Naive thymus-derived CD4-positive, alpha-beta T cell (primary cell): ENCODE measurements around the gene EGFLAM. TPM values are rescaled to one million over a fixed set of nuclear protein-coding genes. Genes with fewer than 3 reads are reported as not detected.
A peak's percentile ranks its signal among the peaks of the same experiment; 100 is the strongest.

Experiments
- ATAC-seq: fragments of 150-1000 bp; cut with Tn5 transposase; 2 replicates; pipeline ENCODE4 v1.10.0; 2021; ENCODE audit warnings: mild to moderate bottlenecking, moderate library complexity
- CTCF ChIA-PET: fragments of 350-600 bp; sonication (Branson Sonifier 250); formaldehyde crosslinking; loops from one replicate; lab custom pipeline; 2021; ENCODE audit warnings: antibody characterized with exemption; lab: Charles Lee
- POLR2A ChIA-PET: fragments of 350-600 bp; sonication (Branson Sonifier 250); formaldehyde crosslinking; loops from one replicate; lab custom pipeline; 2021; ENCODE audit warnings: antibody characterized with exemption, inconsistent platforms; lab: Charles Lee
- DNase-seq, 9 donors: peaks; one replicate each; pipeline versions ENCODE4 v3.0.0 to v3.0.0-alpha.2; 2020 to 2022; ENCODE audit warnings: mixed read lengths in 1 of 9
- H3K27ac ChIP-seq: one replicate; pipeline ENCODE4 v1.7.0; 2013; ENCODE audit warnings: mild to moderate bottlenecking, low read depth, low read length, moderate library complexity
- H3K27me3 ChIP-seq, 2 donors: one replicate each; pipeline ENCODE4 v1.7.0; 2013; ENCODE audit warnings: low read length in 2 of 2, mild to moderate bottlenecking in 2 of 2, moderate library complexity in 2 of 2; ENCODE audit not compliant: control insufficient read depth in 2 of 2, insufficient read depth in 2 of 2
- H3K36me3 ChIP-seq, 3 experiments: 1 replicate in 2 of 3; 2 replicates in 1 of 3; pipeline ENCODE4 v1.7.0; 2013; ENCODE audit warnings: low read length in 3 of 3, mild to moderate bottlenecking in 3 of 3, moderate library complexity in 1 of 3; ENCODE audit not compliant: insufficient read depth in 3 of 3, control insufficient read depth in 2 of 3
- H3K4me1 ChIP-seq, 2 donors: one replicate each; pipeline ENCODE4 v1.7.0; 2013; ENCODE audit warnings: low read length in 2 of 2, mild to moderate bottlenecking in 2 of 2, moderate library complexity in 1 of 2; ENCODE audit not compliant: control insufficient read depth in 2 of 2, insufficient read depth in 2 of 2
- H3K4me3 ChIP-seq: 2 replicates; pipeline ENCODE4 v1.7.0; 2013; ENCODE audit warnings: mild to moderate bottlenecking, low read length
- H3K9me3 ChIP-seq, 3 experiments: 1 replicate in 2 of 3; 2 replicates in 1 of 3; pipeline ENCODE4 v1.7.0; 2013; ENCODE audit warnings: low read length in 3 of 3; ENCODE audit not compliant: control insufficient read depth in 2 of 3
- H3K27ac Mint-ChIP-seq, 9 donors: one replicate each; pipeline ENCODE4 v1.8.0; 2020 to 2022; ENCODE audit warnings: mixed read lengths in 9 of 9, mild to moderate bottlenecking in 8 of 9, moderate library complexity in 5 of 9, inconsistent platforms in 2 of 9
- H3K27me3 Mint-ChIP-seq, 5 donors: one replicate each; pipeline ENCODE4 v1.8.0; 2021 to 2022; ENCODE audit warnings: mixed read lengths in 5 of 5, mild to moderate bottlenecking in 1 of 5
- H3K36me3 Mint-ChIP-seq, 5 donors: one replicate each; pipeline ENCODE4 v1.8.0; 2020 to 2022; ENCODE audit warnings: mixed read lengths in 5 of 5, mild to moderate bottlenecking in 3 of 5, inconsistent platforms in 1 of 5
- H3K4me1 Mint-ChIP-seq, 7 donors: one replicate each; pipeline ENCODE4 v1.8.0; 2020 to 2022; ENCODE audit warnings: mixed read lengths in 7 of 7, mild to moderate bottlenecking in 3 of 7, inconsistent platforms in 1 of 7
- H3K4me3 Mint-ChIP-seq, 10 donors: one replicate each; pipeline ENCODE4 v1.8.0; 2020 to 2022; ENCODE audit warnings: mild to moderate bottlenecking in 10 of 10, mixed read lengths in 10 of 10, moderate library complexity in 6 of 10, inconsistent platforms in 2 of 10
- H3K9me3 Mint-ChIP-seq, 11 donors: one replicate each; pipeline ENCODE4 v1.8.0; 2020 to 2022; ENCODE audit warnings: mixed read lengths in 11 of 11, mild to moderate bottlenecking in 4 of 11, inconsistent platforms in 1 of 11, moderate library complexity in 1 of 11
- intact Hi-C, 2 donors: fragments of 100-400 bp; cut with micrococcal nuclease; formaldehyde crosslinking; loops; one replicate each; pipeline ENCODE4 v1.15.1; 2023
- polyA plus RNA-seq, 2 donors: library from polyadenylated mRNA; unstranded; fragments of 300-500 nt; fragmentation: Illumina TruSeq; gene quantifications; one replicate each; pipeline ENCODE4 v1.2.3, GENCODE V29; 2021
- total RNA-seq, 6 experiments: library from RNA in 5 of 6; stranded (reverse) in 5 of 6; gene quantifications; 1 replicate in 5 of 6; 2 replicates in 1 of 6; pipeline ENCODE4 v1.2.3 and lab custom pipeline; 2021 to 2026

Gene EGFLAM
- total and polyA plus RNA-seq, 7 experiments from 2014 or later, result not detected

- no peaks in the 10 kb centered on the region for H3K4me1 ChIP-seq
- ChIA-PET CTCF (interaction anchor here (1.4 kb wide), 1 partner anchor 11 kb away, joined by 4 read pairs; no protein-coding TSS in a partner anchor), POLR2A (no interaction called here)
- H3K9me3 ChIP-seq, result no peaks in the 10 kb centered on the region
- no peak overlapping the region for H3K27ac Mint-ChIP-seq
- H3K27me3 Mint-ChIP-seq, result peaks cover 5 to 63% (median 45%) of the 10 kb centered on the region in 5 donors
- no peaks in the 10 kb centered on the region for H3K4me1 Mint-ChIP-seq
- DNase-seq, result no peak
- no peak overlapping the region for H3K4me3 Mint-ChIP-seq
- H3K36me3 Mint-ChIP-seq, result no peaks in the 10 kb centered on the region
- H3K36me3 ChIP-seq, result no peaks in the 10 kb centered on the region
- H3K4me3 ChIP-seq, result no peak overlapping the region
- H3K9me3 Mint-ChIP-seq, result peaks cover 0 to 23% (median 5%) of the 10 kb centered on the region in 11 donors
- intact Hi-C loops, result no loop called here
- no peak for ATAC-seq
- no peaks in the 10 kb centered on the region for H3K27me3 ChIP-seq
- no peak overlapping the region for H3K27ac ChIP-seq
Measured at GRCh38 chr5:38249812-38250211, 8.5 kb upstream of the EGFLAM start.

GRCh38 chr5:38250763-38251448 is 7.5 kb upstream of the EGFLAM start:
- H3K4me1 Mint-ChIP-seq, result no peaks in the 10 kb centered on the region
- H3K4me1 ChIP-seq, result no peaks in the 10 kb centered on the region
- ATAC-seq, result no peak
- no peak overlapping the region for H3K4me3 ChIP-seq
- H3K27ac ChIP-seq, result no peak overlapping the region
- no peak overlapping the region for H3K4me3 Mint-ChIP-seq
- ChIA-PET CTCF (no interaction called here), POLR2A (no interaction called here)
- H3K9me3 ChIP-seq, result no peaks in the 10 kb centered on the region
- H3K36me3 ChIP-seq, result no peaks in the 10 kb centered on the region
- H3K36me3 Mint-ChIP-seq, result no peaks in the 10 kb centered on the region
- no peak overlapping the region for H3K27ac Mint-ChIP-seq
- H3K27me3 Mint-ChIP-seq, result peaks cover 15 to 72% (median 49%) of the 10 kb centered on the region in 5 donors
- DNase-seq, result no peak
- intact Hi-C loops, result no loop called here
- H3K9me3 Mint-ChIP-seq, result peaks cover 0 to 23% (median 5%) of the 10 kb centered on the region in 11 donors
- no peaks in the 10 kb centered on the region for H3K27me3 ChIP-seq

GRCh38 chr5:38253759-38254158 is 4.6 kb upstream of the EGFLAM start:
- intact Hi-C loops, result no loop called here
- no peak for ATAC-seq
- Histone ChIP-seq H3K27ac (no peak overlapping the region), H3K27me3 (peaks cover 0 to 6% of the 10 kb centered on the region in 2 donors), H3K9me3 (no peaks in the 10 kb centered on the region), H3K4me3 (no peak overlapping the region), H3K36me3 (no peaks in the 10 kb centered on the region), H3K4me1 (no peaks in the 10 kb centered on the region)
- Mint-ChIP-seq H3K27ac (no peak overlapping the region), H3K36me3 (no peaks in the 10 kb centered on the region), H3K4me1 (peaks cover 0 to 16% (median 8%) of the 10 kb centered on the region in 7 donors), H3K27me3 (peaks cover 39 to 77% (median 70%) of the 10 kb centered on the region in 5 donors), H3K9me3 (peaks cover 0 to 23% (median 5%) of the 10 kb centered on the region in 11 donors), H3K4me3 (no peak overlapping the region)
- ChIA-PET POLR2A (no interaction called here), CTCF (no interaction called here)
- no peak for DNase-seq

DNA sequence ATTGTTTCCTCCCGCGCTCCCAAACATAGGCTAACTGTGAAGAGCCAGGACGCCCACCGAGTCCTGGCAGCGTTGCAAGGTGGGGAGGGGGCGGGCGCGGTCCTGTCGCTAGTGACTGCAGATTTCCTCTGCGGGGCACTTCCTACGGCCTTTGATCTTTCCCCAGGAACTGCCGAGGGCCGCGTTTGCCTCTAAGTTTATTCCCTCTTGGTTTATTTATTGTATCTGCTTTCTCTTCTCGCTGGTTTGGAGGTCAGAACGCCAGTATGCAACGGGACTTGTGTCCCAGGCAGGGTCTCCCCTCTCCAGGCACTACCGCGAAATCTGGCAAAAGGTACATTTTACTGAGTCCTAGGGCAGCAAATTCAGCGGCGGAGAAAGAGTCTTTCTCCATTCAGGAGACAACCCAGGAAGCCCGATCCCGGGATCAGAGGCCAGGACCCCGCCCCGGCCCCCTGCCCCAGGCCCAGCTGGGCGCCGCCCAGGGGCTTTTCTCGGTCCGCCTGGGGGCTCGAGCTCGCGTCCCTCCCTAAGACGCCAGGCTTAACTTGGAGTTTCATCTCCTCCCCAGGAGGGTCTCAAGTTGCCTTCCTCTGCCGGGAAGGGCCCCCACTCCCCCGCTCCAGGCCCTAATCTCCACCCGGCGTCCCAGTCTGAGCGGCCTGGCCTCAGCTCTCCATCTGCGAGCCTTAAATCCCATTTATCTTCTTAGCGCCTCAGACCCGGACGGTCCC is 884 bp upstream of the EGFLAM start:
- Mint-ChIP-seq H3K27ac (no peak overlapping the region), H3K36me3 (peaks cover 0 to 3% (median 0%) of the 10 kb centered on the region in 5 donors), H3K4me3 (peak overlapping the region in 6 of 10 donors; percentile 10 to 70 (median 60)), H3K4me1 (peaks cover 5 to 28% (median 13%) of the 10 kb centered on the region in 7 donors), H3K27me3 (peaks cover 69 to 85% (median 83%) of the 10 kb centered on the region in 5 donors), H3K9me3 (peaks cover 0 to 21% (median 5%) of the 10 kb centered on the region in 11 donors)
- POLR2A ChIA-PET, result no interaction called here
- Histone ChIP-seq H3K36me3 (no peaks in the 10 kb centered on the region), H3K9me3 (no peaks in the 10 kb centered on the region), H3K27me3 (peaks cover 0 to 11% of the 10 kb centered on the region in 2 donors), H3K4me3 (no peak overlapping the region), H3K27ac (no peak overlapping the region), H3K4me1 (no peaks in the 10 kb centered on the region)
- CTCF ChIA-PET, result no interaction called here
- DNase-seq (no peak), ATAC-seq (no peak)
- intact Hi-C loops, result no loop called here

GRCh38 chr5:38258042-38258318 is 379 bp upstream of the EGFLAM start:
- Histone ChIP-seq H3K4me3 (no peak overlapping the region), H3K4me1 (no peaks in the 10 kb centered on the region), H3K9me3 (no peaks in the 10 kb centered on the region), H3K36me3 (no peaks in the 10 kb centered on the region), H3K27me3 (peaks cover 0 to 11% of the 10 kb centered on the region in 2 donors), H3K27ac (no peak overlapping the region)
- Mint-ChIP-seq H3K36me3 (peaks cover 0 to 3% (median 0%) of the 10 kb centered on the region in 5 donors), H3K9me3 (peaks cover 0 to 16% (median 4%) of the 10 kb centered on the region in 11 donors), H3K27me3 (peaks cover 71 to 83% (median 80%) of the 10 kb centered on the region in 5 donors), H3K27ac (no peak overlapping the region), H3K4me3 (peak overlapping the region in 5 of 10 donors; percentile 10 to 70 (median 68)), H3K4me1 (peaks cover 5 to 28% (median 13%) of the 10 kb centered on the region in 7 donors)
- intact Hi-C loops, result no loop called here
- DNase-seq (no peak), ATAC-seq (no peak)
- POLR2A ChIA-PET, result no interaction called here
- CTCF ChIA-PET, result no interaction called here

- CTCF ChIA-PET, result no interaction called here
- peak overlapping the region in 1 of 9 donors; percentile 44 for H3K27ac Mint-ChIP-seq
- POLR2A ChIA-PET, result no interaction called here
- H3K36me3 Mint-ChIP-seq, result peaks cover 0 to 3% (median 0%) of the 10 kb centered on the region in 5 donors
- H3K27me3 Mint-ChIP-seq, result peaks cover 74 to 83% (median 78%) of the 10 kb centered on the region in 5 donors
- H3K4me1 Mint-ChIP-seq, result peaks cover 5 to 28% (median 13%) of the 10 kb centered on the region in 7 donors
- no peaks in the 10 kb centered on the region for H3K4me1 ChIP-seq
- no peak overlapping the region for H3K27ac ChIP-seq
- no peak overlapping the region for H3K4me3 ChIP-seq
- no peaks in the 10 kb centered on the region for H3K9me3 ChIP-seq
- peak overlapping the region in 9 of 10 donors; percentile 31 to 73 (median 68) for H3K4me3 Mint-ChIP-seq
- no peaks in the 10 kb centered on the region for H3K36me3 ChIP-seq
- DNase-seq, result no peak
- peaks cover 0 to 3% (median 0%) of the 10 kb centered on the region in 11 donors for H3K9me3 Mint-ChIP-seq
- H3K27me3 ChIP-seq, result peaks cover 0 to 11% of the 10 kb centered on the region in 2 donors
- ATAC-seq, result no peak
- intact Hi-C loops, result no loop called here
Measured at GRCh38 chr5:38259062-38259808, 876 bp downstream of the EGFLAM start.
